ENCODE results near the gene RNU5D-1.

The RNU5D-1 gene

GRCh38 chr1:44696789-44697345 lies 34.1 kb downstream of the RNU5D-1 start:
- DNase-seq, result no peak

DNA sequence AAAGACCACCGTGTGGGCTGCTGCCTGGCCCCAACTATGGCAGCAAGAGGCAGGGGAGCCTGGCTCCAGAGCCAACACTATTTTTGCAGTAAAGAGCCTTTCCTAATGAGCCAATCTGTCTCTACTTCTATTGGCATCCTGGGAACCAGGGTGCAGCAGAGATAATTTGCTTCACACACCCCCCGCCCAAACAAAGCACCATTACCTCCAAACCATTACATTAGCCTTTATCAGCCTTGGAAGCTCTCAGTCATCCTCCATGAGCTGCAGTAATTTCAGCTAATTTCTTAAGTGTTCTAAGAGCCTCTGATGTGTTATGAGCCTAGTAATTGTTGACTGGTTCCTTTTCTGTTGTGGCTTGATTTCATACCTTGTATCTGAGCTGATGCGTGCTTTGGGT lies 34.9 kb downstream of the RNU5D-1 start:
- DNase-seq, result no peak

GRCh38 chr1:44695671-44696070 lies 35.3 kb downstream of the RNU5D-1 start:
- no peak for DNase-seq

- no peak for DNase-seq
These were observed 36.0 kb downstream of the RNU5D-1 start for GRCh38 chr1:44694863-44695478.

GRCh38 chr1:44693900-44694299 lies 37.1 kb downstream of the RNU5D-1 start:
- DNase-seq, result no peak

DNA sequence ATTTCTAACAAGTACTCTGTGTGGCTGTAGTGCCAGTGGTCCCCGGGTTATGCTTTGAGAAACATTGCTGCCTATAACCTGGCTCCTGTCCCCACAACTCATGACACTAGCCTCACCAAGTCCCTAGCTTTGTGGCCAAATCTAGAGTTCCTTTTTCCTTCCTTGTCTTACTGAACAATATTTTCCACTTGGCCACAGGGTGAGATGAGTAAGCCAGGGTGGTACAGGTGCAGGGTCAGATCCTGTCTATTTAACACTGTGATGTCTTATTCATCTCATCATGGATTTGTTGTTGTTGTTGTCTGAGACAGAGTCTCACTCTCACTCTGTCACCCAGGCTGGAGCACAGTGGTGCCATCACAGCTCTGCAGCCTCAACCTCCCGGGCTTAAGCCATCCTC lies 37.8 kb downstream of the RNU5D-1 start:
- no peak for DNase-seq

- DNase-seq, result no peak
These were observed 41.6 kb downstream of the RNU5D-1 start for GRCh38 chr1:44689447-44689765.

GRCh38 chr1:44688760-44689446 lies 42.1 kb downstream of the RNU5D-1 start:
- no peak for DNase-seq

- DNase-seq, result no peak
These were observed 45.1 kb downstream of the RNU5D-1 start for GRCh38 chr1:44685881-44686280.

DNA sequence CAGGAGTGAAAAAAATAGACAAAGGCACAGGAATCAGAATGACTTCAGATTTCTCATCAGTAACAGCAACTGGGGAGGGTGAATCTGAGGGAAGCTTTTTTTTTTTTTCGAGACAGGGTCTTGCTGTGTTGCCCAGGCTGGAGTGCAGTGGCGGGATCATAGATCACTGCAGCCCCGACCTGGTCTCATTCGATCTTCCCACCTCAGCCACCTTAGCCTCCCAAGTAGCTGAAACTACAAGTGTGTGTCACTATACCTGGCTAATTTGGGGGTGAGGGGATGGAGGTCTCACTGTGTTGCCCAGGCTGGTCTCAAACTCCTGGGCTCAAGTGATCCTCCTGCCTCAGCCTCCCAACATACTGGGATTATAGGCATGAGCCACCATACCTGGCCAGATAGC lies 45.8 kb downstream of the RNU5D-1 start:
- DNase-seq, result no peak

DNA sequence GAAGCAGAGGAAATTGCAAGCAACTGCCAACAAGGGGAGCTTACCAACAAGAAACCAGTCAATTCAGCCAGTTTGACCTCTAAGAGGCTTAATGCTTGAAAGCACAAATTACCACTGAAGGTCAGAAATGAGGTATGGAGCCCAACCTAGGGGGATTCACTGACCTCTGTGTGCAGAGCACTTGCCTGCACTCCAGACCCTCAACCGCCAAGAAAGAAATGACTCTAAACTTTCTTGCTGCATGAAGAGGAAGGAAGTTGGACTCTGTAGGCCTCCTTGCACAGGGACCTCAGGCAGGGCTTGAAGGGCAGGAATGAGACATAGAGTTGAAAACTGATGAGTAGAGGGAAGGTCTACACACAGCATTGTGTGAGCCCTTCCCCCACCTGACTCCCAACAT lies 46.4 kb downstream of the RNU5D-1 start:
- DNase-seq, result no peak

DNA sequence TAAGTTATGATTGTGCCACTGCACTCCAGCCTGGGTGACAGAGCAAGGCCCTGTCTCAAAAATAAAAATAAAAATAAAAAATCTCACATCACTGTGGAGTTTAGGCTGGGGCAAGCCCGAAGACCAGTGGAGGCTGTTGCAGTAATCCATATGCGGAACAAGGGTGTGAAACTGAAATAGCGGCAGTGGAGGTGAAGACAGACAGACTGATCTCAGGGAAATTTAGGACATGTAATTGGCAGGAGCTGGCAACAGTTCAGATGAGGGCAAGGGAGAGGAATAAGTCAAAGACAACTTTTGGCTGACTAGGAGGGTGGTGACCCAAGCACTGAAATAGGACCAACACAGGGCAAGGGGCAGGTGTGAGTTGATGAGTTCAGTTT lies 48.1 kb downstream of the RNU5D-1 start:
- DNase-seq, result no peak

DNA sequence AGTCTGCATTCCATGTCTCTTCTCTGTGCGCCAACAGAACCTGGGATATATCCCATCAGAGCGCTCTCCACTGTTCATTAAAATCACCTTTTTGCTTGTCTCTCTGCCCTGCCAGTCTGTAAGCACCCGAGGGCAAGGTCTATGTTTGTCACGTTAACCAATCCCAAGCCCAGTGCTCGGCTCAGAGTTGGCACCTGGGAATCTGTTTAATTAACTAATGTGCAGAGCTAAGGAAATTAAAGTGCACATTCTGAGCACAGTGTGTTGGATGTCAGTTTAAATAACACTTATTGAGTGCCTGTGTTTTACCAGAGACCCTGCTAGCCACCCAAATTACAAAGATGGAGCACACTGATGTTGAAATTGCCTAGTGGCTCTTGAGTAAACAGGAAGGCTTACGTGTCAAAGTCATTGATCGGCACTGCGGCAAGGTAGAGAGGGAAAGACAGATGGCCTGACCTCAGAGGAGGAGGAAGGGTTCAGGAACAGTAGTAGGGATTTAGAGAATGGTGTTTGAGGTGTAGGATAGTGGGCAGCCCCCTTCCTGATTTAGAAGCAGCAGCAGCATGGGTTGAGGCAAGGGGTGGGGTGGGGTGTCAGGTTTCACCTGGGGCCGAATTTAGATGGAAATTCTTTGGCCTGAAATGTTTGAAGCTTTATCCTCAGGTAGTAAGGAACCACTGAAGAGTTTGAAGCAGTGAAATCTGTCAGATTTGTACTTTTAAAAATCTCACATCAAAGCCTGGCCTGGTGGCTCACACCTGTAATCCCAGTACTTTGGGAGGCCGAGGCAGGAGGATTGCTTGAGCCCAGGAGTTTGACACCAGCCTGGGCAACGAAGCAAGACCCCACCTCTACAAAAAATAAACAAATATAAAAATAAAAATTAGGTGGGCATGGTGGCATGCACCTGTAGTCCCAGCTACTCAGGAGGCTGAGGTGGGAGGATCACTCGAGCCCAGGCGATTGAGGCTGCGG lies 48.8 kb downstream of the RNU5D-1 start:
- no peak for DNase-seq

Data from NCI-H2171 (cell line).